C4-2B (cell line): ENCODE measurements around the gene SLC25A21.

ENCODE experiments used
- ZFX ChIP-seq: fragments of 450-650 bp; IDR thresholded peaks from 2 replicates; pipeline ENCODE4 v1.6.1; 2017
- TF ChIP-seq, protein P1 (sequence below): fragments of 450-650 bp; conservative IDR thresholded peaks from 2 replicates; pipeline ENCODE4 v1.5.1; 2017; ENCODE audit warnings: mild to moderate bottlenecking

DNA sequence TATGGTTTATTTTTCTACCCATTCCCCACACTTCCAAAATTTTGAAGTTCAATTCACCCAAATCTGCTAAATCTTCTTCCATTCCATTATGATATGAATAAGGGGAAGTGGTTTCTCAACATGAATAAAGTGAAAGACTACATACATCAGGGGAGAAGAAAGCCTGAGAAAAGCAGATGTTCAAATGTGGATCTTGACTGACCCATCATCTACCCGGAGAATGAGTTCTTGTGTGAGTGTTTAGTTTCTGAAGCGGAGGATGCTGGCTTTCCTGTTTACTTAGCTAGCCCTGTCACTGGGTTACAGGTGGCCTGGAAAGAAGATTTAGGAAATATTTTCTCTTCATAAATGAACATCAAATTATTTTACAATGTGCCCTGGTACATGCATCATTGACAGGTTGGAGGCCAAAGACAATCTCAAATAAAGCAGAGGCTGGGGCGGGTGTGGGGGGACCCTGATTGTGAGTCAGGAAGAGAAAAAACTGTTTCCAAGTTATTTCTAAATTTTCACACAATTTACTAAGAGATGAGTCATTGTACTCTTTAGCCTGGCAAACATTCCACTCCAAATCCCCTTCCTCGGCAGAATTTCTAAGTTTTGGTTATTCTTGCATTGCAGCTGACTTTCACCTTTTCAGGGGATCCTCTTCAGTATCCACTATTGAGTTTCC is 135.6 kb downstream of the SLC25A21 start:
- TF ChIP-seq ZFX: no peak
- TF ChIP-seq, protein P1, sequence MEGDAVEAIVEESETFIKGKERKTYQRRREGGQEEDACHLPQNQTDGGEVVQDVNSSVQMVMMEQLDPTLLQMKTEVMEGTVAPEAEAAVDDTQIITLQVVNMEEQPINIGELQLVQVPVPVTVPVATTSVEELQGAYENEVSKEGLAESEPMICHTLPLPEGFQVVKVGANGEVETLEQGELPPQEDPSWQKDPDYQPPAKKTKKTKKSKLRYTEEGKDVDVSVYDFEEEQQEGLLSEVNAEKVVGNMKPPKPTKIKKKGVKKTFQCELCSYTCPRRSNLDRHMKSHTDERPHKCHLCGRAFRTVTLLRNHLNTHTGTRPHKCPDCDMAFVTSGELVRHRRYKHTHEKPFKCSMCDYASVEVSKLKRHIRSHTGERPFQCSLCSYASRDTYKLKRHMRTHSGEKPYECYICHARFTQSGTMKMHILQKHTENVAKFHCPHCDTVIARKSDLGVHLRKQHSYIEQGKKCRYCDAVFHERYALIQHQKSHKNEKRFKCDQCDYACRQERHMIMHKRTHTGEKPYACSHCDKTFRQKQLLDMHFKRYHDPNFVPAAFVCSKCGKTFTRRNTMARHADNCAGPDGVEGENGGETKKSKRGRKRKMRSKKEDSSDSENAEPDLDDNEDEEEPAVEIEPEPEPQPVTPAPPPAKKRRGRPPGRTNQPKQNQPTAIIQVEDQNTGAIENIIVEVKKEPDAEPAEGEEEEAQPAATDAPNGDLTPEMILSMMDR: no peak
